Measurements from ENCODE around the gene S100A7. TPM values are rescaled to one million over a fixed set of nuclear protein-coding genes. Genes with fewer than 3 reads are reported as not detected.
A peak's percentile ranks its signal among the peaks of the same experiment; 100 is the strongest.

S100A7 gene
- polyA plus RNA-seq, 3 donors, result not detected

DNA sequence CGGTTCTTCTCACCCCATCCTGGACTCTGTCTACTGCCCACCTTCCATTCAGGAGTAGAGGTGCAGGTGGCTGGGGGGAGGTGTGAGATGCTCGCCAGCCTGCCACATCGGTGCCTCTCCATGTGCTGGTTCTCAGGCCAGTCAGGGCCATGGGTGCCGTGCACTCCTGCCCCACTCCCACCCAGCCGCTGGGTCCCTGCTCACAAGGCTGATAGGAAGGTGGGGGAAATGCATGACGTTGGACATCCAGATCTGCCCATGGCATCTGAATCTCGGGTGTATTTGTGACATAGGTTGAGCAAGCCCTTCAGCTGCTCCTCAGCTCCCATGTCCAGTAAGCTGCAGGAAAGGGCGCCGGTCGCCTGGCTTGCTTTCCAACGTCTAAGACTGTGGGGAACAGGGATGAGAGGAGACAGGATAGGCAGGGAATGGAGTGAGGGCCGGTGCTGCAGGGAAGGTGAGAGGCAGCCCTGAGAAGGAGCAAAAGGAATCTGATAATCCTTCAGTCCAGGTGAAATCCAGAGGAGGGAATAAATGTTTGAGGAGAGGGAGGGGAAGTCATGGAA lies 32.3 kb downstream of the S100A7 start:
- WGBS (ENCODE audit: insufficient coverage), result 82% methylated on average over 7 of the region's 12 CpGs
- peak overlapping the region in 1 of 7 donors; percentile 34 for H3K27ac Mint-ChIP-seq

DNA sequence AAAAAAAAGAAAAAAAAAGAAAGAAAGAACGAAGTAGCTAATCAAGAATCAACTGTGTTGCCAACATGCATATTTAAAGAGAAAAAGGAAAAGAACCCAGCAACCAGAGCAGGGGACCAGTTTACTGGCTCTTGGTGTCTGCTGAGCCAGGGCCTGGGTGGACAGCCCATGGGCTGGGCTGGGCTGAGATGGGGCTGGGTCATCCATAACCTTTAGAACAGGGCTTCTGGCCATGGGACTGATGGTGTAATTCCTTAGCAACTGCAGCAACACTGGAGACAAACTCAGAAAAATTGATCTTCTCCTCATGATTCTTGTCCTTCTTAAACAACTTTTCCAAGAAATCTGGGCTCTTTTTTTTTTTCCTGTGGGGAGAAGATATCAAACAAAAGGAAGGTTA lies 33.6 kb downstream of the S100A7 start:
- H3K36me3 Mint-ChIP-seq, result no peaks in the 10 kb centered on the region
- no peaks in the 10 kb centered on the region for H4K20me1 ChIP-seq (ENCODE audit: insufficient read depth, low read length)
- WGBS (ENCODE audit: insufficient coverage), result 63% methylated on average over 1 of the region's 1 CpG
- no peak overlapping the region for H2AFZ ChIP-seq (ENCODE audit: insufficient read depth, low read depth, low read length, poor library complexity, severe bottlenecking)
- no peak overlapping the region for H3K4me3 ChIP-seq (replicated peaks in 1 of 3; ENCODE audit: low read depth in 2 of 3, low read length in 3 of 3)
- peaks cover 0 to 3% of the 10 kb centered on the region in 2 donors for H3K27me3 ChIP-seq (ENCODE audit: control insufficient read depth in 2 of 2, insufficient read depth in 2 of 2, low read length in 2 of 2)
- H3K4me1 Mint-ChIP-seq, result no peaks in the 10 kb centered on the region
- no peak overlapping the region for H3K4me3 Mint-ChIP-seq
- H3K4me2 ChIP-seq (replicated peaks; ENCODE audit: extremely low read depth, low read length, poor library complexity, severe bottlenecking), result no peak overlapping the region
- peaks cover 15 to 24% (median 24%) of the 10 kb centered on the region in 3 donors for H3K27me3 Mint-ChIP-seq (ENCODE audit: low read depth in 3 of 3)
- TF ChIP-seq, protein P1, sequence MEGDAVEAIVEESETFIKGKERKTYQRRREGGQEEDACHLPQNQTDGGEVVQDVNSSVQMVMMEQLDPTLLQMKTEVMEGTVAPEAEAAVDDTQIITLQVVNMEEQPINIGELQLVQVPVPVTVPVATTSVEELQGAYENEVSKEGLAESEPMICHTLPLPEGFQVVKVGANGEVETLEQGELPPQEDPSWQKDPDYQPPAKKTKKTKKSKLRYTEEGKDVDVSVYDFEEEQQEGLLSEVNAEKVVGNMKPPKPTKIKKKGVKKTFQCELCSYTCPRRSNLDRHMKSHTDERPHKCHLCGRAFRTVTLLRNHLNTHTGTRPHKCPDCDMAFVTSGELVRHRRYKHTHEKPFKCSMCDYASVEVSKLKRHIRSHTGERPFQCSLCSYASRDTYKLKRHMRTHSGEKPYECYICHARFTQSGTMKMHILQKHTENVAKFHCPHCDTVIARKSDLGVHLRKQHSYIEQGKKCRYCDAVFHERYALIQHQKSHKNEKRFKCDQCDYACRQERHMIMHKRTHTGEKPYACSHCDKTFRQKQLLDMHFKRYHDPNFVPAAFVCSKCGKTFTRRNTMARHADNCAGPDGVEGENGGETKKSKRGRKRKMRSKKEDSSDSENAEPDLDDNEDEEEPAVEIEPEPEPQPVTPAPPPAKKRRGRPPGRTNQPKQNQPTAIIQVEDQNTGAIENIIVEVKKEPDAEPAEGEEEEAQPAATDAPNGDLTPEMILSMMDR (IDR thresholded peaks at IDR 0.05), result no peak
- H3K9ac ChIP-seq (ENCODE audit: insufficient read depth, low read length, poor library complexity, severe bottlenecking), result no peak overlapping the region
- peaks cover 0 to 1% (median 0%) of the 10 kb centered on the region in 7 donors for H3K9me3 Mint-ChIP-seq
- no peaks in the 10 kb centered on the region for H3K36me3 ChIP-seq (replicated peaks in 1 of 2; ENCODE audit: control insufficient read depth in 1 of 2, insufficient read depth in 2 of 2, low read length in 2 of 2)
- H3K27ac Mint-ChIP-seq, result no peak overlapping the region
- H3K27ac ChIP-seq (ENCODE audit: low read depth in 1 of 2, low read length in 2 of 2), result no peak overlapping the region
- DNase-seq, result no peak
- intact Hi-C loops (cut with micrococcal nuclease), result no loop called here
- no peaks in the 10 kb centered on the region for H3K9me3 ChIP-seq (replicated peaks in 1 of 2; ENCODE audit: control insufficient read depth in 1 of 2, insufficient read depth in 1 of 2, low read length in 2 of 2)
- H3K4me1 ChIP-seq (ENCODE audit: control insufficient read depth in 1 of 2, insufficient read depth in 2 of 2, low read length in 2 of 2), result no peaks in the 10 kb centered on the region
- no peaks in the 10 kb centered on the region for H3K79me2 ChIP-seq (ENCODE audit: insufficient read depth, low read length)

More for the DNA sequence above, 32.3 kb downstream of the S100A7 start:
- H3K4me3 Mint-ChIP-seq, result no peak overlapping the region
- DNase-seq, result no peak
- Histone ChIP-seq H3K27ac (ENCODE audit: low read depth in 1 of 2, low read length in 2 of 2) (no peak overlapping the region), H3K4me3 (replicated peaks in 1 of 3; ENCODE audit: low read depth in 2 of 3, low read length in 3 of 3) (no peak overlapping the region), H4K20me1 (ENCODE audit: insufficient read depth, low read length) (no peaks in the 10 kb centered on the region), H3K9ac (ENCODE audit: insufficient read depth, low read length, poor library complexity, severe bottlenecking) (no peak overlapping the region), H3K27me3 (ENCODE audit: control insufficient read depth in 2 of 2, insufficient read depth in 2 of 2, low read length in 2 of 2) (peaks cover 0 to 3% of the 10 kb centered on the region in 2 donors), H3K4me1 (ENCODE audit: control insufficient read depth in 1 of 2, insufficient read depth in 2 of 2, low read length in 2 of 2) (no peaks in the 10 kb centered on the region), H2AFZ (ENCODE audit: insufficient read depth, low read depth, low read length, poor library complexity, severe bottlenecking) (no peak overlapping the region), H3K9me3 (replicated peaks in 1 of 2; ENCODE audit: control insufficient read depth in 1 of 2, insufficient read depth in 1 of 2, low read length in 2 of 2) (no peaks in the 10 kb centered on the region), H3K36me3 (replicated peaks in 1 of 2; ENCODE audit: control insufficient read depth in 1 of 2, insufficient read depth in 2 of 2, low read length in 2 of 2) (no peaks in the 10 kb centered on the region), H3K4me2 (replicated peaks; ENCODE audit: extremely low read depth, low read length, poor library complexity, severe bottlenecking) (no peak overlapping the region), H3K79me2 (ENCODE audit: insufficient read depth, low read length) (no peaks in the 10 kb centered on the region)
- H3K27me3 Mint-ChIP-seq (ENCODE audit: low read depth in 3 of 3), result peaks cover 19 to 24% (median 24%) of the 10 kb centered on the region in 3 donors
- intact Hi-C loops (cut with micrococcal nuclease), result no loop called here
- peaks cover 0 to 1% (median 0%) of the 10 kb centered on the region in 7 donors for H3K9me3 Mint-ChIP-seq
- no peaks in the 10 kb centered on the region for H3K36me3 Mint-ChIP-seq
- no peaks in the 10 kb centered on the region for H3K4me1 Mint-ChIP-seq
- TF ChIP-seq, protein P1 (IDR thresholded peaks at IDR 0.05), result no peak

Data from CD14-positive monocyte (primary cell).